CD14-positive monocyte (primary cell): Measurements from ENCODE around the gene SC5D. TPM values are rescaled to one million over a fixed set of nuclear protein-coding genes. Genes with fewer than 3 reads are reported as not detected.

Source experiments
- DNase-seq, 3 donors: peaks; one replicate each; pipeline ENCODE4 v3.0.0-alpha.2; 2011 to 2022
- H2AFZ ChIP-seq: 2 replicates; pipeline ENCODE4 v1.6.0; 2012; ENCODE audit warnings: mild to moderate bottlenecking, low read depth, low read length, inconsistent platforms; ENCODE audit not compliant: insufficient read depth, poor library complexity, severe bottlenecking
- H3K27ac ChIP-seq, 2 donors: 1 replicate in 1 of 2; 2 replicates in 1 of 2; pipeline ENCODE4 v1.5.1; 2012 to 2013; ENCODE audit warnings: low read length in 2 of 2, control low read depth in 1 of 2, inconsistent platforms in 1 of 2, low read depth in 1 of 2, mild to moderate bottlenecking in 1 of 2
- H3K27me3 ChIP-seq, 2 donors: one replicate each; pipeline versions ENCODE4 v1.6.0 to v1.6.1; 2011 to 2013; ENCODE audit warnings: low read length in 2 of 2; ENCODE audit not compliant: control insufficient read depth in 2 of 2, insufficient read depth in 2 of 2
- H3K36me3 ChIP-seq, 2 donors: replicated peaks in 1 of 2; 1 replicate in 1 of 2; 2 replicates in 1 of 2; pipeline versions ENCODE4 v1.5.1 to v1.6.1; 2012 to 2013; ENCODE audit warnings: low read length in 2 of 2, control low read depth in 1 of 2, inconsistent platforms in 1 of 2, mild to moderate bottlenecking in 1 of 2; ENCODE audit not compliant: insufficient read depth in 2 of 2, control insufficient read depth in 1 of 2
- H3K4me1 ChIP-seq, 2 donors: 1 replicate in 1 of 2; 2 replicates in 1 of 2; pipeline versions ENCODE4 v1.5.1 to v1.6.1; 2012 to 2013; ENCODE audit warnings: low read length in 2 of 2, control low read depth in 1 of 2, inconsistent platforms in 1 of 2, mild to moderate bottlenecking in 1 of 2, moderate library complexity in 1 of 2; ENCODE audit not compliant: insufficient read depth in 2 of 2, control insufficient read depth in 1 of 2
- H3K4me2 ChIP-seq: replicated peaks from 2 replicates; pipeline ENCODE3; 2012; ENCODE audit warnings: low read length, moderate library complexity, mild to moderate bottlenecking; ENCODE audit not compliant: poor library complexity, severe bottlenecking; ENCODE audit errors: extremely low read depth
- H3K4me3 ChIP-seq, 3 experiments: fragments of 200-600 bp in 1 of 3; sonication (generic) in 1 of 3; replicated peaks in 1 of 3; 1 replicate in 2 of 3; 2 replicates in 1 of 3; pipeline ENCODE4 v1.5.1; 2011 to 2013; ENCODE audit warnings: low read length in 3 of 3, mild to moderate bottlenecking in 3 of 3, control low read depth in 2 of 3, low read depth in 2 of 3, inconsistent platforms in 1 of 3, moderate library complexity in 1 of 3
- H3K79me2 ChIP-seq: 2 replicates; pipeline ENCODE4 v1.6.0; 2012; ENCODE audit warnings: mild to moderate bottlenecking, control low read depth, inconsistent platforms, low read length, moderate library complexity; ENCODE audit not compliant: insufficient read depth
- H3K9ac ChIP-seq: 2 replicates; pipeline ENCODE4 v1.6.0; 2017; ENCODE audit warnings: low read length, mild to moderate bottlenecking; ENCODE audit not compliant: insufficient read depth, poor library complexity, severe bottlenecking
- H3K9me3 ChIP-seq, 2 donors: replicated peaks in 1 of 2; 1 replicate in 1 of 2; 2 replicates in 1 of 2; pipeline versions ENCODE4 v1.5.1 to v1.6.1; 2012 to 2013; ENCODE audit warnings: low read length in 2 of 2, control low read depth in 1 of 2; ENCODE audit not compliant: control insufficient read depth in 1 of 2, insufficient read depth in 1 of 2
- H4K20me1 ChIP-seq: 2 replicates; pipeline ENCODE4 v1.6.0; 2012; ENCODE audit warnings: mild to moderate bottlenecking, low read length, control low read depth, moderate library complexity; ENCODE audit not compliant: insufficient read depth
- H3K27ac Mint-ChIP-seq, 7 donors: one replicate each; pipeline ENCODE4 v1.8.0; 2020; ENCODE audit warnings: mild to moderate bottlenecking in 7 of 7, mixed read lengths in 7 of 7, moderate library complexity in 6 of 7, inconsistent platforms in 2 of 7
- H3K27me3 Mint-ChIP-seq, 3 donors: one replicate each; pipeline ENCODE4 v1.8.0; 2021 to 2022; ENCODE audit warnings: low read depth in 3 of 3, mild to moderate bottlenecking in 3 of 3, mixed read lengths in 3 of 3, moderate library complexity in 3 of 3, inconsistent platforms in 1 of 3
- H3K36me3 Mint-ChIP-seq, 2 donors: one replicate each; pipeline ENCODE4 v1.8.0; 2020; ENCODE audit warnings: mixed read lengths in 2 of 2, inconsistent platforms in 1 of 2, mild to moderate bottlenecking in 1 of 2
- H3K4me1 Mint-ChIP-seq: one replicate; pipeline ENCODE4 v1.8.0; 2020; ENCODE audit warnings: mild to moderate bottlenecking, mixed read lengths
- H3K4me3 Mint-ChIP-seq, 2 donors: one replicate each; pipeline ENCODE4 v1.8.0; 2020; ENCODE audit warnings: mild to moderate bottlenecking in 2 of 2, mixed read lengths in 2 of 2, moderate library complexity in 1 of 2
- H3K9me3 Mint-ChIP-seq, 7 donors: one replicate each; pipeline ENCODE4 v1.8.0; 2020 to 2022; ENCODE audit warnings: mixed read lengths in 7 of 7, mild to moderate bottlenecking in 6 of 7, moderate library complexity in 6 of 7, inconsistent platforms in 2 of 7
- WGBS: methylation state at CpG from one replicate; pipeline ENCODE4 v1.1.5; 2013; ENCODE audit warnings: missing lambda C conversion rate; ENCODE audit not compliant: insufficient coverage; 5-methylcytosine and 5-hydroxymethylcytosine counted together
- intact Hi-C, 2 donors: fragments of 100-400 bp; cut with micrococcal nuclease; formaldehyde crosslinking; loops; one replicate each; pipeline versions ENCODE4 v1.15.0 to v1.15.1; 2023
- polyA plus RNA-seq, 3 donors: library from polyadenylated mRNA; depleted of rRNA in 1 of 3; unstranded in 2 of 3; stranded (reverse) in 1 of 3; fragments of 300-500 nt in 2 of 3; fragments of >200 nt in 1 of 3; fragmentation: Illumina TruSeq in 2 of 3; gene quantifications; 1 replicate in 2 of 3; 2 replicates in 1 of 3; pipeline ENCODE4 v1.2.3, GENCODE V29; 2012 to 2021
- TF ChIP-seq, protein P1 (sequence below): fragments of 200-600 bp; IDR thresholded peaks from one replicate; pipeline ENCODE4 v1.8.0; 2022; ENCODE audit warnings: antibody characterized with exemption, mild to moderate bottlenecking

Gene SC5D
- polyA plus RNA-seq, 3 donors, result 6.4 to 8.3 (median 8.3) TPM

DNA sequence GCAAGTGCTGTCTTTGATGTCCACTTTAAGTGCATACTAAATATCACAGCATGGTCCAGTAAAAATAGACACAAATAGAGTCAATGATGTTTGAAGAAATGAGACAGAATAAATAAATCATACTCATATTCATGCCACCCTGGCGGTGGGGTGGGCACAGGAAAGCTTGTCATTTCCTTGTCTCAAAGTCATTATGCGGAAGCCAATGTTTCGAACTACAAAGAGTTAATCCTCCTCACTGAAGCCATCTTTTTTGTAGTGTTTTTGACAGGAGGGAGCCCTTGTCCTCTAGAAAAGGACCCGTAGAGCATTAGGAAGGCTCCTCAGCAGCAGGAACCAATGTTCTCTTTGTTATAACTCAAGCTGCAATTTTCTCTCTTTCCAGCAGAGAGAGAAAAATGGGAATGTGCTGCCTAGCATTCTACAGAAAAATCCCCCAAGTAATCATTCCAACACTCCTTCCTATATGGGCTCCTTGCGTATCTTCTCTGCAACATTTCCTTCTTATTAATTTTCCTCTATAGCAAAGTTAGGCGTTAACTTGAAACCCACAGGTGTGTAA is 30.6 kb downstream of the SC5D start:
- Histone ChIP-seq H4K20me1 (no peaks in the 10 kb centered on the region), H3K9ac (no peak overlapping the region), H3K4me1 (peaks cover 0 to 4% of the 10 kb centered on the region in 2 donors), H3K79me2 (no peaks in the 10 kb centered on the region), H3K4me3 (no peak overlapping the region), H3K27me3 (no peaks in the 10 kb centered on the region), H3K36me3 (no peaks in the 10 kb centered on the region), H2AFZ (no peak overlapping the region), H3K4me2 (no peak overlapping the region), H3K9me3 (no peaks in the 10 kb centered on the region), H3K27ac (no peak overlapping the region)
- TF ChIP-seq, protein P1, sequence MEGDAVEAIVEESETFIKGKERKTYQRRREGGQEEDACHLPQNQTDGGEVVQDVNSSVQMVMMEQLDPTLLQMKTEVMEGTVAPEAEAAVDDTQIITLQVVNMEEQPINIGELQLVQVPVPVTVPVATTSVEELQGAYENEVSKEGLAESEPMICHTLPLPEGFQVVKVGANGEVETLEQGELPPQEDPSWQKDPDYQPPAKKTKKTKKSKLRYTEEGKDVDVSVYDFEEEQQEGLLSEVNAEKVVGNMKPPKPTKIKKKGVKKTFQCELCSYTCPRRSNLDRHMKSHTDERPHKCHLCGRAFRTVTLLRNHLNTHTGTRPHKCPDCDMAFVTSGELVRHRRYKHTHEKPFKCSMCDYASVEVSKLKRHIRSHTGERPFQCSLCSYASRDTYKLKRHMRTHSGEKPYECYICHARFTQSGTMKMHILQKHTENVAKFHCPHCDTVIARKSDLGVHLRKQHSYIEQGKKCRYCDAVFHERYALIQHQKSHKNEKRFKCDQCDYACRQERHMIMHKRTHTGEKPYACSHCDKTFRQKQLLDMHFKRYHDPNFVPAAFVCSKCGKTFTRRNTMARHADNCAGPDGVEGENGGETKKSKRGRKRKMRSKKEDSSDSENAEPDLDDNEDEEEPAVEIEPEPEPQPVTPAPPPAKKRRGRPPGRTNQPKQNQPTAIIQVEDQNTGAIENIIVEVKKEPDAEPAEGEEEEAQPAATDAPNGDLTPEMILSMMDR, result peak; percentile 10
- no peak for DNase-seq
- Mint-ChIP-seq H3K27ac (no peak overlapping the region), H3K4me3 (no peak overlapping the region), H3K9me3 (no peaks in the 10 kb centered on the region), H3K27me3 (no peaks in the 10 kb centered on the region), H3K36me3 (no peaks in the 10 kb centered on the region), H3K4me1 (peaks cover 21% of the 10 kb centered on the region)
- no CpG with 5 or more reads among the region's 6 CpGs for WGBS
- intact Hi-C loops, result loop anchor here in 1 of 2 donors (5.0 to 10.0 kb wide), 3 partner anchors 52 to 269 kb away; no protein-coding TSS in a partner anchor

DNA sequence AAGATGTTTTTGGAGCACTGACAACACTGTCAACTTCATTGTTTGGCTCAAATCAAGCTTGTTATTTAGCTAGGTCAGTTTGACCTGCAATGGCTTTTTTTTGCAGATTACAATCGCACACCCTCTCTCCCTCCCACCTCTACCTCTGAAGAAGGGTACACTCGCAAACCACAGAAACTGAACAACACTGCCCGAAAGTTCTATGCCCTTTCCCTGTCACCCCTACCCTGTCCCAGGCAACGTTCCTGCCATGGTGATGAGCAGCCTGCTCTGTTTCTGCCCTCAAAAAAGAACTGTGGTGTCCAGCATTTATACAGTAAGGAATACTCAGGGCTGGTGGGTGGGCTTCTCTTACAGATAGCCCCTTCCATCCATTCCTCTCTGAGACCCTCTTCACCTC is 33.7 kb downstream of the SC5D start:
- Histone ChIP-seq H3K36me3 (no peaks in the 10 kb centered on the region), H2AFZ (no peak overlapping the region), H3K4me1 (peaks cover 0 to 4% of the 10 kb centered on the region in 2 donors), H3K79me2 (no peaks in the 10 kb centered on the region), H3K27ac (no peak overlapping the region), H3K9ac (no peak overlapping the region), H4K20me1 (no peaks in the 10 kb centered on the region), H3K4me3 (no peak overlapping the region), H3K4me2 (no peak overlapping the region), H3K9me3 (no peaks in the 10 kb centered on the region), H3K27me3 (no peaks in the 10 kb centered on the region)
- no peak for DNase-seq
- Mint-ChIP-seq H3K27ac (no peak overlapping the region), H3K4me3 (no peak overlapping the region), H3K9me3 (no peaks in the 10 kb centered on the region), H3K27me3 (no peaks in the 10 kb centered on the region), H3K4me1 (peaks cover 14% of the 10 kb centered on the region), H3K36me3 (no peaks in the 10 kb centered on the region)
- WGBS, result 90% methylated on average over 2 of the region's 4 CpGs
- intact Hi-C loops, result loop anchor here in 1 of 2 donors (10.0 kb wide), 2 partner anchors 49 to 159 kb away; no protein-coding TSS in a partner anchor
- TF ChIP-seq, protein P1, result no peak
